ENCODE measurements around the gene GCDH. TPM values are rescaled to one million over a fixed set of nuclear protein-coding genes. Genes with fewer than 3 reads are reported as not detected.

GCDH gene
- total RNA-seq, 2 donors from 2014 or later: 66.4 to 81.7 TPM

- H3K36me3 ChIP-seq: peaks cover 23 to 25% of the 10 kb centered on the region in 2 donors
- intact Hi-C loops (cut with DNase I): no loop called here
- peaks cover 21% of the 10 kb centered on the region for H3K4me1 ChIP-seq (replicated peaks)
- H3K4me3 ChIP-seq: peak within 1 kb of the TSS; percentile 91 to 93
- no peaks in the 10 kb centered on the region for H3K27me3 ChIP-seq (replicated peaks; ENCODE audit: insufficient read depth)
- no peaks in the 10 kb centered on the region for H3K9me3 ChIP-seq
- peak; percentile 96 for DNase-seq (ENCODE audit: low spot score)
- peak within 1 kb of the TSS; percentile 89 to 91 for H3K27ac ChIP-seq
- TF ChIP-seq POLR2AphosphoS5 (IDR thresholded peaks at IDR 0.05): peak; percentile 99
- TF ChIP-seq CTCF (IDR thresholded peaks at IDR 0.05): peak in 2 of 4 experiments; percentile 38 to 42
- TF ChIP-seq POLR2A (IDR thresholded peaks at IDR 0.05): peak; percentile 89
- under 1% methylated on average over 62 of the region's 62 CpGs for WGBS
Measured at GRCh38 chr19:12945479-12946091, 54.6 kb downstream of the GCDH start, which contains the start of gene RAD23A. Gene RAD23A, plus strand, starts transcription at chr19:12945862. Its CDS starts 87 bp downstream, at chr19:12945949.

- WGBS: 1% methylated on average over 35 of the region's 40 CpGs
- H3K36me3 ChIP-seq: peaks cover 17 to 19% of the 10 kb centered on the region in 2 donors
- H3K4me3 ChIP-seq: peak overlapping the region; percentile 91 to 93
- H3K9me3 ChIP-seq: no peaks in the 10 kb centered on the region
- H3K27me3 ChIP-seq (replicated peaks; ENCODE audit: insufficient read depth): no peaks in the 10 kb centered on the region
- peak; percentile 50 for DNase-seq (ENCODE audit: low spot score)
- peak overlapping the region; percentile 89 to 91 for H3K27ac ChIP-seq
- TF ChIP-seq POLR2A (IDR thresholded peaks at IDR 0.05) (no peak), POLR2AphosphoS5 (IDR thresholded peaks at IDR 0.05) (no peak), CTCF (IDR thresholded peaks at IDR 0.05) (no peak)
- peaks cover 15% of the 10 kb centered on the region for H3K4me1 ChIP-seq (replicated peaks)
- intact Hi-C loops (cut with DNase I): no loop called here
Measured at GRCh38 chr19:12946092-12946721, 55.2 kb downstream of the GCDH start.

- peak overlapping the region; percentile 89 to 91 for H3K27ac ChIP-seq
- H3K4me3 ChIP-seq: peak overlapping the region; percentile 91 to 93
- peaks cover 13% of the 10 kb centered on the region for H3K4me1 ChIP-seq (replicated peaks)
- WGBS: 51% methylated on average over 14 of the region's 14 CpGs
- intact Hi-C loops (cut with DNase I): no loop called here
- TF ChIP-seq CTCF (IDR thresholded peaks at IDR 0.05) (no peak), POLR2AphosphoS5 (IDR thresholded peaks at IDR 0.05) (no peak), POLR2A (IDR thresholded peaks at IDR 0.05) (no peak)
- no peaks in the 10 kb centered on the region for H3K27me3 ChIP-seq (replicated peaks; ENCODE audit: insufficient read depth)
- peaks cover 17 to 18% of the 10 kb centered on the region in 2 donors for H3K36me3 ChIP-seq
- DNase-seq (ENCODE audit: low spot score): no peak
- no peaks in the 10 kb centered on the region for H3K9me3 ChIP-seq
Measured at GRCh38 chr19:12946731-12947496, 56.0 kb downstream of the GCDH start.

GRCh38 chr19:12947702-12948611 lies 57.0 kb downstream of the GCDH start:
- 84% methylated on average over 28 of the region's 28 CpGs for WGBS
- Histone ChIP-seq H3K27me3 (replicated peaks; ENCODE audit: insufficient read depth) (no peaks in the 10 kb centered on the region), H3K4me3 (no peak overlapping the region), H3K4me1 (replicated peaks) (peaks cover 13% of the 10 kb centered on the region), H3K36me3 (peaks cover 17 to 18% of the 10 kb centered on the region in 2 donors), H3K9me3 (no peaks in the 10 kb centered on the region), H3K27ac (no peak overlapping the region)
- no peak for DNase-seq (ENCODE audit: low spot score)
- no peak for TF ChIP-seq POLR2A (IDR thresholded peaks at IDR 0.05)
- TF ChIP-seq CTCF (IDR thresholded peaks at IDR 0.05): no peak
- TF ChIP-seq POLR2AphosphoS5 (IDR thresholded peaks at IDR 0.05): no peak
- intact Hi-C loops (cut with DNase I): no loop called here
